ENCODE measurements around the gene PIGH. TPM values are rescaled to one million over a fixed set of nuclear protein-coding genes. Genes with fewer than 3 reads are reported as not detected.
A peak's percentile ranks its signal among the peaks of the same experiment; 100 is the strongest.
"Not testable (repeated sequence)": the region's sequence is repeated elsewhere in the genome, so short reads cannot be mapped to it uniquely, and the experiment has no call there.

The PIGH gene
- total and polyA plus RNA-seq, 10 of the 15 experiments (the other 5 are each of a cell fraction or from before 2014, with no cell fraction given) = 15.5 to 46.6 (median 22.3) TPM

- Histone ChIP-seq H3K9me3 (replicated peaks; ENCODE audit: control insufficient read depth, insufficient read depth, low read length) (no peaks in the 10 kb centered on the region), H3K9ac (ENCODE audit: control insufficient read depth, insufficient read depth, low read length) (no peak overlapping the region), H3K27ac (ENCODE audit: control insufficient read depth, insufficient read depth) (no peak overlapping the region), H3K4me2 (ENCODE audit: control insufficient read depth, insufficient read depth) (no peak overlapping the region), H2AFZ (ENCODE audit: control insufficient read depth, low read depth, low read length) (no peak overlapping the region), H3K79me2 (ENCODE audit: control insufficient read depth, insufficient read depth, low read length) (peaks cover 10% of the 10 kb centered on the region), H3K4me3 (no peak overlapping the region), H3K36me3 (ENCODE audit: control insufficient read depth in 2 of 2, insufficient read depth in 2 of 2, low read length in 1 of 2) (peaks cover 1 to 7% of the 10 kb centered on the region in 2 experiments; a peak in 3 of 4 replicates), H3K4me1 (ENCODE audit: control insufficient read depth, insufficient read depth, low read length) (no peaks in the 10 kb centered on the region), H3K27me3 (replicated peaks in 1 of 2; ENCODE audit: control insufficient read depth in 2 of 2, insufficient read depth in 2 of 2, low read length in 1 of 2) (no peaks in the 10 kb centered on the region), H4K20me1 (ENCODE audit: control insufficient read depth, insufficient read depth) (no peaks in the 10 kb centered on the region)
- ChIA-PET POLR2A (no interaction called here), RAD21 (ENCODE audit: unreplicated experiment) (no interaction called here), CTCF (interaction anchor here (0.5 kb wide), 1 partner anchor 64 kb away, joined by 4 read pairs; no protein-coding TSS in a partner anchor), SMC1A (ENCODE audit: uncharacterized antibody, unreplicated experiment) (interaction anchor here (1.2 to 1.8 kb wide), 3 partner anchors 10 to 109 kb away, joined by 5 read pairs; no protein-coding TSS in a partner anchor)
- WGBS (ENCODE audit: insufficient coverage, insufficient replicate concordance, low lambda C conversion rate, missing lambda C conversion rate) = 100% methylated on average over 2 of the region's 2 CpGs
- BruUV-seq (replicated peaks) = no TSS peak
- in situ Hi-C loops (cut with MboI) (no loop called here), intact Hi-C loops (cut with micrococcal nuclease; ENCODE audit: unreplicated experiment) (no loop called here)
- no peak for TF ChIP-seq LARP7 (IDR thresholded peaks at IDR 0.05)
- no peak for TF ChIP-seq SREBF2 (IDR thresholded peaks at IDR 0.05; ENCODE audit: low read length)
- TF ChIP-seq, protein P1, sequence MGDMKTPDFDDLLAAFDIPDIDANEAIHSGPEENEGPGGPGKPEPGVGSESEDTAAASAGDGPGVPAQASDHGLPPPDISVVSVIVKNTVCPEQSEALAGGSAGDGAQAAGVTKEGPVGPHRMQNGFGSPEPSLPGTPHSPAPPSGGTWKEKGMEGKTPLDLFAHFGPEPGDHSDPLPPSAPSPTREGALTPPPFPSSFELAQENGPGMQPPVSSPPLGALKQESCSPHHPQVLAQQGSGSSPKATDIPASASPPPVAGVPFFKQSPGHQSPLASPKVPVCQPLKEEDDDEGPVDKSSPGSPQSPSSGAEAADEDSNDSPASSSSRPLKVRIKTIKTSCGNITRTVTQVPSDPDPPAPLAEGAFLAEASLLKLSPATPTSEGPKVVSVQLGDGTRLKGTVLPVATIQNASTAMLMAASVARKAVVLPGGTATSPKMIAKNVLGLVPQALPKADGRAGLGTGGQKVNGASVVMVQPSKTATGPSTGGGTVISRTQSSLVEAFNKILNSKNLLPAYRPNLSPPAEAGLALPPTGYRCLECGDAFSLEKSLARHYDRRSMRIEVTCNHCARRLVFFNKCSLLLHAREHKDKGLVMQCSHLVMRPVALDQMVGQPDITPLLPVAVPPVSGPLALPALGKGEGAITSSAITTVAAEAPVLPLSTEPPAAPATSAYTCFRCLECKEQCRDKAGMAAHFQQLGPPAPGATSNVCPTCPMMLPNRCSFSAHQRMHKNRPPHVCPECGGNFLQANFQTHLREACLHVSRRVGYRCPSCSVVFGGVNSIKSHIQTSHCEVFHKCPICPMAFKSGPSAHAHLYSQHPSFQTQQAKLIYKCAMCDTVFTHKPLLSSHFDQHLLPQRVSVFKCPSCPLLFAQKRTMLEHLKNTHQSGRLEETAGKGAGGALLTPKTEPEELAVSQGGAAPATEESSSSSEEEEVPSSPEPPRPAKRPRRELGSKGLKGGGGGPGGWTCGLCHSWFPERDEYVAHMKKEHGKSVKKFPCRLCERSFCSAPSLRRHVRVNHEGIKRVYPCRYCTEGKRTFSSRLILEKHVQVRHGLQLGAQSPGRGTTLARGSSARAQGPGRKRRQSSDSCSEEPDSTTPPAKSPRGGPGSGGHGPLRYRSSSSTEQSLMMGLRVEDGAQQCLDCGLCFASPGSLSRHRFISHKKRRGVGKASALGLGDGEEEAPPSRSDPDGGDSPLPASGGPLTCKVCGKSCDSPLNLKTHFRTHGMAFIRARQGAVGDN (IDR thresholded peaks at IDR 0.05) = no peak
- TF ChIP-seq POLR2AphosphoS5 (IDR thresholded peaks at IDR 0.05; ENCODE audit: low read length) = no peak
- TF ChIP-seq NFYB (IDR thresholded peaks at IDR 0.05; ENCODE audit: insufficient read depth, low read depth, low read length) = peak; percentile 67
- TF ChIP-seq FOXM1 (IDR thresholded peaks at IDR 0.05; ENCODE audit: low read depth, low read length) = no peak
- no peak for ATAC-seq
- no peak for DNase-seq (ENCODE audit: low read depth, low spot score)
- no peak for FAIRE-seq
Measured at GRCh38 chr14:67595392-67595791, 4.7 kb downstream of the PIGH start.

GRCh38 chr14:67593650-67594049 is 6.4 kb downstream of the PIGH start:
- H2AFZ ChIP-seq (ENCODE audit: control insufficient read depth, low read depth, low read length); SMC1A ChIA-PET (ENCODE audit: uncharacterized antibody, unreplicated experiment); H3K9me3 ChIP-seq (replicated peaks; ENCODE audit: control insufficient read depth, insufficient read depth, low read length); DNase-seq (ENCODE audit: low read depth, low spot score); intact Hi-C loops (cut with micrococcal nuclease; ENCODE audit: unreplicated experiment); H3K79me2 ChIP-seq (ENCODE audit: control insufficient read depth, insufficient read depth, low read length); H3K4me1 ChIP-seq (ENCODE audit: control insufficient read depth, insufficient read depth, low read length); H3K9ac ChIP-seq (ENCODE audit: control insufficient read depth, insufficient read depth, low read length); H3K4me3 ChIP-seq; H4K20me1 ChIP-seq (ENCODE audit: control insufficient read depth, insufficient read depth); ATAC-seq; POLR2A ChIA-PET; H3K27me3 ChIP-seq (replicated peaks in 1 of 2; ENCODE audit: control insufficient read depth in 2 of 2, insufficient read depth in 2 of 2, low read length in 1 of 2); H3K36me3 ChIP-seq (ENCODE audit: control insufficient read depth in 2 of 2, insufficient read depth in 2 of 2, low read length in 1 of 2); in situ Hi-C loops (cut with MboI); H3K4me2 ChIP-seq (ENCODE audit: control insufficient read depth, insufficient read depth); H3K27ac ChIP-seq (ENCODE audit: control insufficient read depth, insufficient read depth); BruUV-seq (replicated peaks): not testable (repeated sequence)
- ChIA-PET CTCF (interaction anchor here (1.2 to 1.6 kb wide), 2 partner anchors 9 to 111 kb away, joined by 3 to 4 read pairs; no protein-coding TSS in a partner anchor), RAD21 (ENCODE audit: unreplicated experiment) (interaction anchor here (0.9 kb wide), 1 partner anchor 73 kb away, joined by 3 read pairs; no protein-coding TSS in a partner anchor)
- FAIRE-seq = peak; percentile 64
- WGBS (ENCODE audit: insufficient coverage, insufficient replicate concordance, low lambda C conversion rate, missing lambda C conversion rate) = 0% methylated on average over 1 of the region's 1 CpG
